Ramos (cell line): ENCODE data around the gene LIAS.

ENCODE experiments used
- in situ Hi-C: fragments of 300-500 bp; cut with MboI; formaldehyde crosslinking; loops from one replicate; pipeline ENCODE4 v1.14.3; 2022; ENCODE audit warnings: low sequenced_read_pairs; ENCODE audit not compliant: unreplicated experiment

The LIAS gene

GRCh38 chr4:39525822-39526690 lies 67.2 kb downstream of the LIAS start:
- in situ Hi-C loops = no loop called here

GRCh38 chr4:39526765-39527295 lies 68.0 kb downstream of the LIAS start:
- in situ Hi-C loops = no loop called here

DNA sequence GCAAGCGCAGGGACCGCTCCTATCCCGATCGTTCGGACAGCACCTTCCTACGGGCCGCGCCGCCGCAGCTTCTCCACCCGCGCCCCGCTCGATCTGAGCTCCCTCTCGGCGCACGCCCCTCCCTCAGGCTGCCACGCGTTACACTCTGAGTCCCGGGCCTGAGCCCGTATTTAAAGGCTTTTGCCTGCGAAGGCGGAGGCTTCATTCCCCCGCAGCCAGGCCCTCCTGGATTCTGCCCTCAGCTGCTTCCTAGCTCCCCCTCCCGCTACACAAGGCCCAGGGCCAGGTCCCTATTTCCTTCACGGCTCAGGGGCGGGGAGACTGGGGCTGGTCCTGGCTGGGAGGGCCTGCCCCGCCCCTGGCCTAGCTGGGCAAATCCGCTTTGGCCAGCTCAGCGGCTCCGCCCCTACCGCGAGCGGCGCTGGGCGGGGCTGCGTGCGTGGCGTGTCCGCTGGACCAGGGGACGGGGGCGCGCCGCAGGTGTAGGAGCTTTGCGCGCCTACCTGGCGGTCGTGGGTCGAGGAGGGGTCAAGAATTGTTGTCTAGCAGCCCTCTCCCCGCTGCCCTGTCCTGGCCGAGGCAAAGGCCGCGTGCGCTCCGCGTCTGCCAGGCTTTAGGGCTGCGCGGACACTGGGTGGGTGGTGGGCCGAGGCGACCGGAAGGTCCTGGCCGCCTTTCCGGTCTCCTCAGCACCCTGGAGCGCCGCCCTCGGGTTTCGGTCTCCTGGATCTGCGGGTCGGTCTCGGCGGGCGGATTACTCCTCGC lies 68.6 kb downstream of the LIAS start, which contains the start of gene UGDH:
Gene UGDH (minus strand): TSS at position 144 of the 765 bp plus-strand sequence. CDS start 5,927 bp downstream, outside the sequence.
- in situ Hi-C loops = no loop called here

- in situ Hi-C loops = no loop called here
Measured at GRCh38 chr4:39528061-39528465, 69.2 kb downstream of the LIAS start.
